Panc1 (cell line): ENCODE results near the gene TECPR2.
A peak's percentile ranks its signal among the peaks of the same experiment; 100 is the strongest.

Experiments used
- CTCF ChIP-seq: fragments of 450-650 bp; IDR thresholded peaks from 2 replicates; pipeline ENCODE4 v1.5.1; 2017; ENCODE audit warnings: mild to moderate bottlenecking
- POLR2AphosphoS5 ChIP-seq: IDR thresholded peaks from 2 replicates; pipeline ENCODE4 v1.6.1; 2012; ENCODE audit warnings: mild to moderate bottlenecking, low read depth, low read length, moderate library complexity

- TF ChIP-seq CTCF (peak; percentile 93), POLR2AphosphoS5 (peak; percentile 59; the same call in 1 of the 2 replicates)
Observed at GRCh38 chr14:102524451-102525218, 161.9 kb downstream of the TECPR2 start.
